ENCODE data around the gene SWT1.

- TF ChIP-seq POLR2A (IDR thresholded peaks at IDR 0.05; ENCODE audit: low read depth, low read length): no peak
- no peak for TF ChIP-seq POLR2AphosphoS5 (IDR thresholded peaks at IDR 0.05; ENCODE audit: low read depth, low read length)
- no peak for TF ChIP-seq PAX5 (IDR thresholded peaks at IDR 0.05; ENCODE audit: insufficient read depth, low read length, severe bottlenecking)
- no peak for TF ChIP-seq TAF1 (IDR thresholded peaks at IDR 0.05; ENCODE audit: low read depth, low read length)
- TF ChIP-seq POU2F2 (IDR thresholded peaks at IDR 0.05; ENCODE audit: low read depth, low read length): no peak
- TF ChIP-seq SPI1 (IDR thresholded peaks at IDR 0.05; ENCODE audit: low read depth, low read length): no peak
These were observed 36.8 kb downstream of the SWT1 start for GRCh38 chr1:185193756-185194155.

Data from GM12891 (cell line).